NCI-H460 (cell line): ENCODE measurements around the gene ATP2A3. TPM values are rescaled to one million over a fixed set of nuclear protein-coding genes. Genes with fewer than 3 reads are reported as not detected.

Experiments
- DNase-seq: peaks from one replicate; pipeline ENCODE4 v3.0.0-alpha.2; 2016; ENCODE audit warnings: low read depth; ENCODE audit errors: extremely low read depth
- polyA plus RNA-seq: library from polyadenylated mRNA; depleted of rRNA; stranded (reverse); fragments of >200 nt; gene quantifications from 2 replicates; pipeline ENCODE4 v1.2.3, GENCODE V29; 2014; cell fraction: nucleus; rRNA removed
- total RNA-seq: library from RNA; depleted of rRNA; stranded (reverse); fragments of >200 nt; shearing (Covaris generic); gene quantifications from 2 replicates; pipeline ENCODE4 v1.2.3, GENCODE V29; 2014; rRNA removed

The ATP2A3 gene
- 3.5 and 3.6 TPM in 2 replicates for total RNA-seq
- 1.3 and 4.4 TPM in 2 replicates for polyA plus RNA-seq

DNA sequence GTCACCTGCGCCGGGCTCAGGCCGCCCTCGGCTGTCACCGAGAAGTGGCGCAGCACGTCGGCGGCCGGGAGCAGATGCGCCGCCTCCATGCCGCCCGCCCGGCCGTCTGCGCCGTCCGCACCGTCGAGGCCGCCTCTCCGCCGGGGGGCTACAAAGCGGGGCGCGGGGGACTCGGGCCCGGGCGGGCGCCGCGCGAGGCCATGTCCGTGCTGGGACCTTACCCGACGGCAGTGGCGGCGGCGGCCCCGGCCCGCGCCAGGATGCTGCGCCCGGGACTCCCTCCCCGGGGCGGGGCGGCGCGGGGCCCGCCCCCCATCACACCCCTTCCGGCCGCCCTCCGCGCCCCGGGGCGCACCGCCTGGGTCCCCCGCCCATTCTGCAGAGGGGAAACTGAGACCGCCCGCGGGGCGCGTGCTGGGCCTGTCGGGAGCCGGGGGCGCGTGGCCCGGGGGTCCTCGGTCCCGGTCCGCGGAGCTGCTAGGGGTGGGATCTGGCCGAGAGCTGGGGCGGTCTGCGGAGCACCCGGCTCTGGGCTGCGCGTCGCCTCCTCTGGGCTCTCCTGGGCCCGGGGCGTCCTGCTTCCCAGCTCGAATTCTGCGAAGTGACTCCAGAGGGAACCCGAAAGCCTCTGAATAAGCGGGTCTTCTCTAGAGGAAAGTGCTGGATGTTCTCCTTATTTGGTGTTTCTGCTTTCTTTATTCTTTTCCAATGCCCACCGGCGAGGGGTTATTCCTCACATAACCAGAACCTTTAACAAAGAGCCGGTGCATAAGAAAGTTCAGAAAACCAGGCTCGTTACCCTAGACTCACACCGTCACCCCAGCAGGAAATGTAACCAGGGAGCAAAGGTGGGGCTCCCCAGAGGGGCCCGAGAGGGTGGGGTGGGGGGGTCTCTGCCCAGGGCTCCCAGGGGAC lies at the start of gene ATP2A3:
Gene ATP2A3, minus strand, starts transcription at position 235 of the 915 bp plus-strand sequence. Its CDS starts 146 bp downstream, at position 89.
- peak; percentile 36 for DNase-seq

DNA sequence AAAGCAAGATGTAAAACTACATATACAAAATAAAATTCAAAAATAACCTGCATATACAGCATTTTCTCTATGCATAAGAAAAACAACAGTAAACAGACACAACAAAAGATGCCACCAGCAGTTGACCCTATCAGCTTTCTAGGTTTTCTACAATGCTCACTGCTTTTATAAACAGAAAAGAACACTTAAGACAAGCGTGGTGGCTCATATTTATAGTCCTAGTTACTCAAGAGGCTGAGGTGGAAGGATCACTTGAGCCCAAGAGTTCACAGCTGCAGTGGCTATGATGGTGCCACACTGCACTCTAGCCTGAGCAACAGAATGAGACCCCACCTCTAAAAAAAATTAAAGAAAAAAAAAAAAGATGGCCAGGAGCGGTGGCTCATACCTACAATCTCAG lies 46.5 kb upstream of the ATP2A3 start:
- no peak for DNase-seq

- DNase-seq = no peak
Observed at GRCh38 chr17:4009186-4009785, 45.0 kb upstream of the ATP2A3 start.

DNA sequence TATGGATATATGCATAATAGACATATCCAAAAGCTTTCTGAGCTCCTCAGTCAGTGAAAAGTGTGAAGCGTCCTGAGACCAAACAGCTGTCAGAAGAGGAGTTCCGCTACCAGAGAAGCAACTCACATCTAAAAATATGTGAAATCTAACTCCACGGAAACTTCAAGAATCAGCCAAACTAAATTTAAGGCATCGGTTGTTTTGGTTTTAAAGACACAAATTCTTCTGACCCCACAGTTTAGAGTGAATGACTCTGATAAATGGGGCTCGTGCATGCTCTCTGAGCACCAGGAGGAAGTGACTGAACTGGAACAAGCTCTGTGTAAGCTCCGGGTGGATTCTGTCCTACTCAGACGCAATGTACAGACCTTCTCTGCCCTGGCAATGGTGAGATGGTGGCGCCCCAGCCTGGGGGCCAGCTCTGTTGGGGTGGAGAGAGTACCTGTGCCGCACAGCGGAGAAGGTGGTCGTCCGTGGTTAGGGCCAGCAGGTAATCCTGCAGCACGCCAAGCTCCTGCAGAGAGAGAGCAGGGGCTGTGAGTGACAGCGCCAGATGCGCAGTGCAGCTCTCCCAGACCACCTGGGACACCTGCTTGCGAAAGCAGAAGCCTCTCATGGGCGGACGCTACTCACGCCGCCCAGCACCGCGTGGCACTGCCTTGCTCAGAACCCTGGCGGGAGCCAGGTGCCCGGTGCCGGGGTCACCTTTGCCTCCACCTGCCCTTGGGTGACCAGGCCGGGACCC lies 44.4 kb upstream of the ATP2A3 start:
- no peak for DNase-seq

- no peak for DNase-seq
Observed at GRCh38 chr17:4008082-4008435, 43.8 kb upstream of the ATP2A3 start.

- DNase-seq = no peak
Observed at GRCh38 chr17:4007346-4008081, 43.3 kb upstream of the ATP2A3 start.

DNA sequence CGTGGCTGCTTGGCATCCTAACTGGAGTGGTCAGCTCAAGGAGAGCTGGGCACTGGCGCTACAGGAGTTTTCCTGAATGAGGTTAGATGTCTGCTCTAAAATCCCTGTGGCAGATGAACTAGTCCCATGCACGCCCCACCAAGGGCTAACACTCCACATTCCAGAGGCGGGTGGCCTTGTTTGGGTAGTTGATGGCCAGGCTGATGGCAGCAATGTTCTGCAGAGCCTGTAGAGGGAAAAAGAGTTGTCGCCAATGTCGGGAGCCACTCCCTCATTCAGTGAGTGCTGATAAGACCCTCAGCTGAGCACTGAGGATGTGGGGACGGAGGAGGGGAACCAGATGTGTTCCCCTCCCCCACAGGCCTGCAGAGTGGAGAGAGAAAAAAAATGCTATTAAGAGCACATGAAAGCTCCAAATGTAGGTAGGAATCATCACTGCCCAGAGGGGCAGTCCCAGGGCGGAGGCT lies 42.5 kb upstream of the ATP2A3 start:
- no peak for DNase-seq

DNA sequence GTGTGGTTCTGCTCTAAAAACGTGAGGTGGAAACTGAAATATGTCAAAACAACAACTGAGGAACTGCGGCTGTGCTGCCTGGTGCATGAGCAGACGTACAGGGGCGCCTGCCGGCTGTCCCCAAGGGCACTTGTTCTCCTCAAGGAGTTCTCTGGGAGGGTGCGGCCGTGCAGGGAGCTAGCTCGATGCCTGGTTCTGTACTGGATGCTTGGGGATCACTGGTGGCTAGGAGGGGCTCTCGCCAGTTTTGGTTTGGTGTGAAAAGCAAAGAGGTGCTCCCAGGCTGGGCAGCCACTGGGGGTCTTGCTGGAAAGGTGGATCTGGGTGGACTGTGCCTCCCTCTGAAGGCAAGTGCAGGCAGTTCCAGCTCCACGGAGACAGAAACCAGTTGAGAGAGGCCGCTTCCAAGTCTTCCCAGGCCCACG lies 41.9 kb upstream of the ATP2A3 start:
- DNase-seq = no peak

DNA sequence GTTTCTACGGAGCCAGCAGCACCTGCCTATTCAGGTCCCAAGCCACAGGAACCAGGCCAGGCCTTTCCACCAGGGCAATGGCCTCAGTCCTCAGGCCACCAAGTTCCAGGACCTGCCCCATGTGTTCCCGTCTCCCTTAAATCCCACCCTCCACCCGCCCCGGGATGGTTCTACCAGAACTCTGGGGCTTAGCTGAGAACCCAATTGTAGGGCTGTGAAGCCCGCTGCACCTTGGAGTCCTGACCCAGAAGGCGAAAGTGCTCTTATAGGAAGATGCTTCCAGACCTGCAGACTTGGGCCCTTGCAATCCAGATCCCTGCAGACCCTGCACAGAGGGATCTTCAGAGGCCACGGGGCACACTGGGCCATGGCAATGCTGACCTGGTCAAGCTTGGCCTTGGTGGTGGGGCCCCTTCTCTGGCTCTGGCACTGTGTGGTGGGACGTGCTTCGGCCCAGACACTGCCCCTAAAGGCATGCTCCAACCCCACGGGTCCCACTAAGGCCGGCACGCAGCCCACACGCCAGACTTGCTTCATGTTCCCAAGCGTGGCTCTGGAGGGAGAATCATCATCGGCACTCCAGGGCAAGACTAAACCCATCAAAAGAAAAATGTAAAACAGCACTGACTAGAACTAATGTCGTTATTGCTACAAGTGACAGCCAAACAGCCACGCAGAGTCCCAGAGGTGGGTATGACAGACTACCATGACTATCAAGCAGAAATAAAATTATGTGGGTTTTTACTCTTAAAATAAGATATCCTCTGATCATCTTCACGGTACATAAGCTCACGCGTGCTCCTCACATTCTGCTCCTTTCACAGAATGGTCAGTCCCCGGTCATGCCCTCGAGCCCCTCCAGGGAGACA lies 41.3 kb upstream of the ATP2A3 start:
- no peak for DNase-seq

DNA sequence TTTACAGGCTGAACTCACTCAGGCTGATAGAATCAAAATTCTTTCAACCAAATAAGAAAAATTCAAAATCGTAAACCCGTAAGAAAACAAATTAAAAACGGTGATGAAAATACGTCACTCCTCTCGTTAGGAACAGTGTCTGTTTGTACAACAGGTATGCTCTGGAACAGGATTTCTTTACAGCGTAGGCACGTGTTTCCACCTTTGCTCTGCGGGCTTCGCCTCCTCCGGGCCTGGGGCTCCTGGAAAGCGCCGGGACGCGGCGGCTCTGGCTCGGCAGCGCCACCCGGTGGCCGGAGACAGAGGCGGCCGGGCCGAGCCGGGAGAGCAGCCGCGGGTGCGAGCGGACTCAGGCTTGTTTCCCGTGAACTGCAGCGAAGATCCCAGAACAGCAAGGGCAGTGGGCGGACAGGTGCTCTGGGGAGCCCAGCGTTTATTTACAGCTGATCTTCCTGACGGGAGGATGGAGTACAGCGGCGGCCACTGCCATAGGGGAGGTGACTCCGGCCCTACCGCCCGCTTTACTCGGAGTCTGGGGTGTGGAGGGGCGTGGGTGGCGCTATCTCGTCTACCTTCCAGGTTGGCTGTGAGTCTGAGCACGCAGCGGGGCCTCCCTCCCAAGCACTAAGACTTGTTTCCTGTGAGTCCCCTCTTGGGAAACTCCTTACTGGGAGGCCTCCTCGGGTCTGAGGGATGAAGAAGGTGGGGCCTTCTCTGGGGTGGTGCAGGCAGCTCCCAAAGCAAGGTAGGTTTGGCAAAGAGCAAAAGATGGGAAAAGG lies 40.5 kb upstream of the ATP2A3 start:
- DNase-seq = peak; percentile 29

DNA sequence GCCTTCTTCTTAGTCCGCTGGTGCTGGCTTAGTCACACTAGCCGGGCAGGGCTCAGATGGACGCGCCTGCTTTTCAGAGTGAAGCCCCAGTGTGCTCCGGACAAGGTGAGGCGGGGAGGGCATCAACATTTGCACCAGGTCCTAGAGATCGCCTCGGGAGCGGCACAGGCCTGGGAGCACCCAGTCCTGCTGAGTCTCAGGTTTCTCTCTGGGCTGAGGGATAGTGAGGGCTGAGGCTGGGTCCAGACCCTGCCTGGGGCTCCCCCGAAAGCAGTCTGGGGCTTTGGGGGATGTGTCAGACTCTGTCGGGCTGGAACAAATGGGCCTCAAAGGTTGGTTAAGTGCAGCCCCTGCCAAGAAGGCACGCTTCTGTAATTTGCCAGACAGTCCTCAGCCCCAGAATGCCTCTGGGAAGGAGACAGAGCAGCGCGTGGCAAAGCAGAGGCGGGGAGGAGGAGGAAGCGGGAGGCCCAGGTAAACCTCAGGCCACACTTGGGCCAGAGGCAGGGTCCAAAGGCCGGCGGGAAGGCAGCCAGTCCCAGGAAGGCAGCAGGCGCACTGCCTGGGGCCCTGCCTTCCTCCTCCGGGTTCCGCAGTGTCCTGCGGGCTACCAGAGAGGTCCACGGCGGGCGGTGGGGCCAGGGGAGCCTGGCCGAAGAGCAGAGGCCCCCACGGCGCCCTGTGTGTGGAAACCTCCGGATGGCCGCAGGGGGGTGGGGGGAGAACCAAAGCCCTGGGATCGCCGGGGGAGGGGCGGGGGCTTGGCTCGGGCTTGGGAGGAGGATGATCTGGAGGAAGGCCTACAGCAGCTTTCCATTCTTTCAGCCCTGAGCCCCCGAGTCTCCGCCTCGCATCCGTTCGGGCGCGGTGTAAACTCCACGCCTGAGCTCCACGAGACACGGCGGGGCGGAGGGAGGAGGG lies 39.5 kb upstream of the ATP2A3 start:
- DNase-seq = no peak

DNA sequence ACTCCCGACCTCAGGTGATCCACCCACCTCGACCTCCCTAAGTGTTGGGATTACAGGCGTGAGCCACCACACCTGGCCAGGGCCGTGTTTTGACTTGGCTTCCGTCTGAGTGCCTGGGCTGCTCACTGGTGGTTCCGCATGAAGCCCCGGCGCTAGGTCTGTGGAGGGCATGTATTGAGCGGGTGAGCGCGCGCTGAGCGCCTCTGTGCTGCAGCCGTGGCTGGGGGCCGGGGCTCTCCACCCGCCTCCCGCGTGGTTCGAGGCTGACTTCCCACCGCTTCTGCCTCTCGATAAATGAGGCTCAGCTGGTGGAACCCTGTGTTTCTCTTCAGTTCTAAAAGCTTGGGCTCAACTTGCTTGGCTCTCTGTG lies 38.9 kb upstream of the ATP2A3 start:
- DNase-seq = no peak

DNA sequence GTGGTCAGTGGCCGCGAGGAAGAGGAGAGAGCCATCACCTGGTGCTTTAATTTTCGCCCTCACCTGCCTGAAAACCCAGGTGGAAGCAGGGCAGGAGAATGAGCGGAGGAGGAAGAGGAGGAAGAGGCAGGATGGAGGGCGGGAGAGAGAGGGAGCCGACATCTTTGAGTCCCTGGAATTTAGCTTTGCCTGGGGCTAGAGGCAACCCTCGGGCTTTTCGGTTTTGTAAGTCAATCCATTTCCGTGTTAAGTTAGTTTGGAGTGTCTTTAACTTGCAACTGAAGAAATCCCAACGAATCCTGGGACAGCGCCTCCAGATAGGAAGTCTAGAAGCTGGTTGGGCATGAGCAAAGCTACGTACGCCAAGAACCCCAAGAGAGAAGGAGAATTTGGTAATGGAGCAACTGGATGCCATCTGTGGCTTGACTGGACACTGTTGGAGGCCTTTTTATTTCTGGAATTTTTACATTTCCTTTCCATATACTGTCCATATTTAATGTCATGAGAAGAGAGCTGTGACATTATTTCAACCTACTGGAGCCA lies 36.9 kb upstream of the ATP2A3 start:
- no peak for DNase-seq

- DNase-seq = no peak
Observed at GRCh38 chr17:3998436-3998835, 34.2 kb upstream of the ATP2A3 start.

DNA sequence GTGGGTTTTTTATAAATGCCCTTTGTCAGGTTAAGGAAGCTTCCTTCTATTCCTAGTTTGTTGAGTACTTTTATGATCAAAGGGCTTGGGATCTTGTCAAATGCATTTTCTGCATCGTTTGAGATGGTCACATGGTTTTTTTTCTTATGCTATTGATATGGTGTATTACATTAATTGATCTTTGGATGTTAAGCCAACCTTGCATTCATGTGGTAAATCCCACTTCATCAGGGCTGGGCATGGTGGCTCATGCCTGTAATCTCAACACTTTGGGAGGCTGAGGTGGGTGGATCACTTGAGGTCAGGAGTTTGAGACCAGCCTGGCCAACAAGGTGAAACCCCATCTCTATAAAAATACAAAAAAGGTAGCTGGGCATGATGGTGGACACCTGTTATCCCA lies 30.8 kb upstream of the ATP2A3 start:
- no peak for DNase-seq

GRCh38 chr17:3994221-3994576 lies 30.0 kb upstream of the ATP2A3 start:
- DNase-seq = no peak

GRCh38 chr17:3993493-3994220 lies 29.4 kb upstream of the ATP2A3 start:
- DNase-seq = no peak
